K562 (cell line): ENCODE results near the gene GADD45B. TPM values are rescaled to one million over a fixed set of nuclear protein-coding genes. Genes with fewer than 3 reads are reported as not detected.
A peak's percentile ranks its signal among the peaks of the same experiment; 100 is the strongest.

ENCODE experiments used
- ADNP ChIP-seq: fragments of 200-800 bp; sonication (Bioruptor generic); IDR thresholded peaks from 2 replicates; pipeline ENCODE4 v1.6.1; 2016; ENCODE audit warnings: missing genetic modification characterization, missing compliant biosample characterization
- BCOR ChIP-seq: fragments of 450-650 bp; IDR thresholded peaks from 2 replicates; pipeline ENCODE4 v1.6.1; 2016
- BHLHE40 ChIP-seq: IDR thresholded peaks from 2 replicates; pipeline ENCODE4 v1.6.1; 2011; ENCODE audit warnings: low read length, improper control_type of control experiment
- BRCA1 ChIP-seq, 2 experiments: fragments of 450-650 bp in 1 of 2; sonication (generic) in 1 of 2; formaldehyde crosslinking in 1 of 2; IDR thresholded peaks; 2 replicates each; pipeline versions ENCODE4 v1.5.0 to v1.6.1; 2017 to 2020; ENCODE audit warnings: mild to moderate bottlenecking in 1 of 2, missing genetic modification reagents in 1 of 2
- CBX1 ChIP-seq: sonication (generic); IDR thresholded peaks from 2 replicates; pipeline ENCODE4 v1.6.1; 2016; ENCODE audit warnings: antibody characterized with exemption, low read depth, mild to moderate bottlenecking
- CHD4 ChIP-seq: fragments of 200-600 bp; sonication (generic); IDR thresholded peaks from 3 replicates; pipeline ENCODE4 v1.6.1; 2012; ENCODE audit warnings: low read depth, mild to moderate bottlenecking, mixed read lengths, low read length, inconsistent platforms; ENCODE audit not compliant: insufficient read depth, insufficient replicate concordance, poor library complexity, severe bottlenecking
- CREB1 ChIP-seq, 2 experiments: sonication (generic) in 1 of 2; formaldehyde crosslinking in 1 of 2; IDR thresholded peaks; 2 replicates each; pipeline versions ENCODE4 v1.6.1 to v1.8.0; 2012 to 2022; ENCODE audit warnings: inconsistent platforms in 1 of 2, mild to moderate bottlenecking in 1 of 2, missing genetic modification reagents in 1 of 2, moderate library complexity in 1 of 2
- DACH1 ChIP-seq: fragments of 450-650 bp; IDR thresholded peaks from 2 replicates; pipeline ENCODE4 v1.6.1; 2018; ENCODE audit not compliant: partially characterized antibody
- EGR1 ChIP-seq: fragments of 450-650 bp; conservative IDR thresholded peaks from 2 replicates; pipeline ENCODE4 v1.6.1; 2017; ENCODE audit warnings: mild to moderate bottlenecking
- HDAC2 ChIP-seq: fragments of 450-650 bp; IDR thresholded peaks from 2 replicates; pipeline ENCODE4 v1.6.1; 2016; ENCODE audit warnings: mild to moderate bottlenecking
- JUND ChIP-seq, 2 experiments: IDR thresholded peaks; 2 replicates in 1 of 2; 3 replicates in 1 of 2; pipeline ENCODE4 v1.6.1; 2011; ENCODE audit warnings: borderline replicate concordance in 2 of 2, low read depth in 2 of 2, low read length in 2 of 2, improper control_type of control experiment in 1 of 2, missing biosample characterization in 1 of 2, missing genetic modification characterization in 1 of 2, missing genetic modification reagents in 1 of 2
- KDM1A ChIP-seq, 2 experiments: fragments of 450-650 bp; IDR thresholded peaks; 2 replicates each; pipeline ENCODE4 v1.6.1; 2016; ENCODE audit warnings: mild to moderate bottlenecking in 2 of 2
- NEUROD1 ChIP-seq: fragments of 150-350 bp; IDR thresholded peaks from 2 replicates; pipeline ENCODE4 v1.6.1; 2014; ENCODE audit warnings: borderline replicate concordance, low read length, low read depth; ENCODE audit not compliant: partially characterized antibody
- POLR2A ChIP-seq: fragments of 450-650 bp; conservative IDR thresholded peaks from 2 replicates; pipeline ENCODE4 v1.6.1; 2016
- RCOR1 ChIP-seq, 2 experiments: IDR thresholded peaks; 2 replicates each; pipeline ENCODE4 v1.6.1; 2012; ENCODE audit warnings: low read depth in 2 of 2, low read length in 2 of 2, borderline replicate concordance in 1 of 2, improper control_type of control experiment in 1 of 2
- SAFB ChIP-seq: fragments of 200-400 bp; formaldehyde crosslinking; IDR thresholded peaks from 2 replicates; pipeline ENCODE4 v1.6.1; 2017; ENCODE audit warnings: low read depth, low read length, borderline replicate concordance
- SMAD2 ChIP-seq: fragments of 150-350 bp; IDR thresholded peaks from 2 replicates; pipeline ENCODE4 v1.6.1; 2014; ENCODE audit warnings: low read depth, mild to moderate bottlenecking, low read length
- SOX6 ChIP-seq: fragments of 450-650 bp; IDR thresholded peaks from 2 replicates; pipeline ENCODE4 v1.6.1; 2014; ENCODE audit warnings: mild to moderate bottlenecking
- TBL1XR1 ChIP-seq, 2 experiments: IDR thresholded peaks; 2 replicates each; pipeline ENCODE4 v1.6.1; 2012; ENCODE audit warnings: improper control_type of control experiment in 2 of 2, low read length in 2 of 2, mild to moderate bottlenecking in 1 of 2
- TCFL5 ChIP-seq: fragments of 250-450 bp; sonication (Bioruptor Pico); conservative IDR thresholded peaks from 2 replicates; pipeline ENCODE4 v1.6.1; 2021; ENCODE audit warnings: mild to moderate bottlenecking, moderate library complexity, matching md5 sums
- TRIM25 ChIP-seq: fragments of 450-650 bp; IDR thresholded peaks from 2 replicates; pipeline ENCODE4 v1.7.0; 2016; ENCODE audit warnings: borderline replicate concordance
- ZFX ChIP-seq: sonication (generic); formaldehyde crosslinking; IDR thresholded peaks from 2 replicates; pipeline ENCODE4 v1.8.0; 2022; ENCODE audit warnings: mild to moderate bottlenecking, missing genetic modification reagents, moderate library complexity
- ZNF280A ChIP-seq: fragments of 450-650 bp; IDR thresholded peaks from 2 replicates; pipeline ENCODE4 v1.6.1; 2018; ENCODE audit warnings: mild to moderate bottlenecking, low read depth; ENCODE audit not compliant: partially characterized antibody
- ZNF384 ChIP-seq: IDR thresholded peaks from 2 replicates; pipeline ENCODE4 v1.6.1; 2012; ENCODE audit warnings: low read depth, low read length, improper control_type of control experiment
- polyA plus RNA-seq, 8 experiments: library from polyadenylated mRNA; depleted of rRNA in 4 of 8; stranded (reverse) in 5 of 8; unstranded in 3 of 8; fragments of >200 nt; fragmentation: Nextera tagmentation in 2 of 8; fragmentation: Illumina TruSeq in 1 of 8; extraction: Ambion mirVana in 2 of 8; extraction: Trizol in 1 of 8; gene quantifications; 2 replicates each; pipeline versions ENCODE4 v1.2.1 to v1.2.3, GENCODE V29; 2011 to 2014; ENCODE audit warnings: inconsistent platforms in 1 of 8, missing spikeins in 1 of 8
- total RNA-seq, 7 experiments: library from RNA; depleted of rRNA in 6 of 7; stranded (reverse); fragments of >200 nt in 6 of 7; fragmentation: Illumina TruSeq in 2 of 7; extraction: Trizol in 2 of 7; gene quantifications; 2 replicates each; pipeline versions ENCODE4 v1.2.1 to v1.2.3, GENCODE V29; 2011 to 2021; ENCODE audit warnings: low replicate concordance in 1 of 7
- TF ChIP-seq, protein P1 (sequence below): fragments of 250-450 bp; sonication (Bioruptor Pico); IDR thresholded peaks from 2 replicates; pipeline ENCODE4 v1.9.0; 2021; ENCODE audit warnings: mild to moderate bottlenecking

GADD45B gene
- total and polyA plus RNA-seq, 9 of the 15 experiments (the other 6 are each of a cell fraction or from before 2014, with no cell fraction given), result 0.06 to 4.1 (median 2.1) TPM

- TF ChIP-seq BRCA1 (IDR thresholded peaks at IDR 0.05) (no peak), BRCA1 (CRISPR knock-in tag; IDR thresholded peaks at IDR 0.05) (peak; percentile 54; the same call in 1 of the 2 replicates), KDM1A (IDR thresholded peaks at IDR 0.05) (peak; percentile 87 to 95), ZFX (CRISPR knock-in tag) (peak; percentile 59), NEUROD1 (no peak), SAFB (peak; percentile 13; the same call in 1 of the 2 replicates), CHD4 (peak; percentile 97), SMAD2 (no peak), JUND (IDR thresholded peaks at IDR 0.05; ENCODE audit: borderline replicate concordance, low read depth, low read length) (no peak), JUND (tag; IDR thresholded peaks at IDR 0.05; ENCODE audit: borderline replicate concordance, low read depth, low read length) (0 out of 3 replicates have a peak, but pooled peaks have one; percentile 2), RCOR1 (IDR thresholded peaks at IDR 0.05; ENCODE audit: borderline replicate concordance in 1 of 2, low read depth in 2 of 2, low read length in 2 of 2) (peak in 1 of 2 experiments; percentile 53; a peak in 3 of 4 replicates), ZNF280A (no peak), CBX1 (0 out of 2 replicates have a peak, but pooled peaks have one; percentile 81), ZNF384 (no peak), EGR1 (peak; percentile 74), HDAC2 (peak; percentile 91), TBL1XR1 (IDR thresholded peaks at IDR 0.05; ENCODE audit: low read length in 2 of 2) (no peak), TCFL5 (CRISPR knock-in tag) (no peak), BCOR (peak; percentile 99), TRIM25 (no peak), BHLHE40 (peak; percentile 81), SOX6 (0 out of 2 replicates have a peak, but pooled peaks have one; percentile 24), DACH1 (peak; percentile 6), ADNP (peak; percentile 95), CREB1 (IDR thresholded peaks at IDR 0.05) (no peak), CREB1 (CRISPR knock-in tag; IDR thresholded peaks at IDR 0.05) (peak; percentile 7; the same call in 1 of the 2 replicates), POLR2A (no peak)
- TF ChIP-seq, protein P1, sequence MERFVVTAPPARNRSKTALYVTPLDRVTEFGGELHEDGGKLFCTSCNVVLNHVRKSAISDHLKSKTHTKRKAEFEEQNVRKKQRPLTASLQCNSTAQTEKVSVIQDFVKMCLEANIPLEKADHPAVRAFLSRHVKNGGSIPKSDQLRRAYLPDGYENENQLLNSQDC (CRISPR knock-in tag), result no peak
Measured at GRCh38 chr19:2475018-2475701, 767 bp upstream of the GADD45B start (continued).
